HG03095 (cell line): ENCODE data around the gene TRAF6.
"Not testable (repeated sequence)": the region's sequence is repeated elsewhere in the genome, so short reads cannot be mapped to it uniquely, and the experiment has no call there.

Experiments used
- ATAC-seq: cut with Tn5 transposase; IDR thresholded peaks from one replicate; pipeline ENCODE4 v1.9.1; 2021; ENCODE audit warnings: moderate library complexity; ENCODE audit not compliant: unreplicated experiment

Gene TRAF6

DNA sequence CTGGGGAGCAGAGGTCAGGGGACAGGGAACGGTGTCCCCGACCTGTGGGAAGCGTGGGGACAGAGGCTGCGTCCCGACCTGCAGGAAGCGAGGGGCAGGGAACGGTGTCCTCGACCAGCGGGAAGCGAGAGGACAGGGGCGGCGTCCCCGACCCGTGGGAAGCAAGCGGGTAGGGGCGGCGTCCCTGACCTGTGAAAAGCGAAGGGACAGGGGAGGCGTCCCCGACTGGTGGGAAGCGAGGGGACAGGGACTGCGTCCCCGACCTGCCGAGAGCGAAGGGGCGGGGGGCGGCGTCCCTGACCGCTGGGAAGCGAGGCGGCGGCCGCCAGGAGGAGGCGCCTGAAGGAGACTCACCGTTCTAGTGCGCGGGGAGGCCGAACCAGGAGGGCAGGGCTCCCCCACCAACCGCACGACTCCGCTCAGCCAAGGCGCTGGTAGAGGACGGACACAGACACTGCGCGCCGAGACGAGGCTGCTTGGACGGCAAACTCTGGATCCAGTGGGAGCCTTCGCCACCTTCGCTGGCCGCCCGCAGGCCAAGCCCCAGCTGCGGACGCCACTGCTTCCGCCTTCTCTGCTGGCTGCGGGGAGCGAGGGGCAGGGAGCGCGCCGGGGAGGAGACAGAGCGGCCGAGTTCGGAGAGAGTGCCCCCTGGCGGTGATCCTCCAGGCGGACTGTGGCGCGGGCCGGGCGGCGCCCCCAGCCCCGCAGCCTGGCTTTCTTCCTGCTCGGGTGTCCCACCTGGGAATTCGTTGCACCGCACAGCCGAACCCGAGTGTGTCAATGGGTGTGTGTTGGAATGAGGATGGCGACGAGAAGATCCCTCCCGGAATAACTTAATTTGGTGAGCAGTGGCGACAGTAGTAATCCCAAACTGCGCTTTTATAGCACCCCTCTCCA is at the start of gene TRAF6:
Gene TRAF6 (minus strand): TSS at position 579 of the 900 bp plus-strand sequence. CDS start 8,757 bp downstream, outside the sequence.
- peak; percentile 96 for ATAC-seq

- ATAC-seq, result peak; percentile 63
Observed at GRCh38 chr11:36558571-36559413, 48.7 kb upstream of the TRAF6 start.

DNA sequence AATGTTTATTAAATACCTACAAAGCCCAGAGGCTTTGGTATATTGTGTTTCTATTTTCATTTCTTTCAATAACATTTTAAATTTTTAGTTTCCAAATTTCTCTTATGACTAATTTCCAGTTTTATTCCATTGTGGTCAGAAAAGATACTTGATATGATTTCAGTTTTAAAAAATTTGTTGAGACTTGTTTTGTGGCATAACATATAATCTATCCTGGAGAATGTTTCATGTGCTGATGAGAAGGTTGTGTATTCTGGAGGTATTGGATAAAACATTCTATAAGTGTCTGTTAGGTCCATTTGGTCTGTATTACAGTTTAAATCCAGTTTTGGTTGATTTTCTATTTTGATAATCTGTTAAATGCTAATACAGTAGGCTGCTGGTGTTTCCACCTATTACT is 47.9 kb upstream of the TRAF6 start:
- ATAC-seq, result no peak

GRCh38 chr11:36557390-36557789 is 47.3 kb upstream of the TRAF6 start:
- ATAC-seq, result not testable (repeated sequence)

GRCh38 chr11:36550385-36551115 is 40.5 kb upstream of the TRAF6 start:
- ATAC-seq, result no peak

- ATAC-seq, result peak; percentile 98
Observed at GRCh38 chr11:36540998-36541397, 30.9 kb upstream of the TRAF6 start.

DNA sequence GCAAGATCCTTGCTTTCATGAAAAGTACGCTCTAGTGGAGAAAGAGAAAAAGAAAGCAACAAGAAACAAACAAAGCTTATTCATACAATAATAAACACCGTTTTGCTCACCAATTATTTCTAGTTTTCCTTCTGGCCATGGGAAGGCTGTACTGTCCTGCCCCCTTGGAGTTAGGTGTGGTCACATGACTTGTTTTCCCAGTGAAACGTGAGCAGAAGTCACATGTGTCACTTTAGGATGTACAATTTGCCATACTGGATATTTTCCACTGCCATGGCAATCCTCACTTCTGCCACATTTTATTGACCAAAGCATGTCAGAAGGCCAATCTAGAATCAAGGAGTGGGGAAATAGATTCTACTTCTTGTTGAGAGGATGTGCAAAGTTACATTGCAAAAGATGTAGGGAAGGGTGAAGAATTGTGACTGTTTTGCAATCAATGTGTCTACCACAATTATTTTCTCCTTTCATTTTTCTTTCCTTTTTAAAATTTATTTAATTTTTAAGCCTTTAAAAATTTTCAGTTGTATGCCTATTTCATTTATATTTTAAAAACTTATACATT is 24.3 kb upstream of the TRAF6 start:
- ATAC-seq, result no peak

- no peak for ATAC-seq
Observed at GRCh38 chr11:36532941-36533601, 23.0 kb upstream of the TRAF6 start.

GRCh38 chr11:36530840-36531239 is 20.8 kb upstream of the TRAF6 start:
- ATAC-seq, result no peak

DNA sequence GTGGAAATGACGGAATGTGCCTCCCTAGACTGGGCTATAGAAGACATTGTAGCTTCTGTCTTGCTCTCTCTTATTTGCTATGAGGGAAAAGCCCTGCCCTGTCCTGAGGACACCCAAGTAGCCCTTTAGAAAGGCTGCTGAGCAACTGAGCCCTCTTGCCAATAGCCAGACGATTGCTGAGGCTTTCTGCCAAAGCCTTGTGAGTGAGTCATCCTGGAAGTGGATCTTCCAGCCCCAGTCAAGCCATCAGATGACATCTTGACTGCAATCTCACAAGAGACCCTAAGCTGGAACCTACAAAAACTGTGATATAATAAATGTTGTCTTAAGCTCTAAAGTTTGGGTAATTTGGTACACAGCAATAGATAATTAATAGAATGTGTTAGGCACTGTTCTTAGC is 3.9 kb upstream of the TRAF6 start:
- no peak for ATAC-seq

DNA sequence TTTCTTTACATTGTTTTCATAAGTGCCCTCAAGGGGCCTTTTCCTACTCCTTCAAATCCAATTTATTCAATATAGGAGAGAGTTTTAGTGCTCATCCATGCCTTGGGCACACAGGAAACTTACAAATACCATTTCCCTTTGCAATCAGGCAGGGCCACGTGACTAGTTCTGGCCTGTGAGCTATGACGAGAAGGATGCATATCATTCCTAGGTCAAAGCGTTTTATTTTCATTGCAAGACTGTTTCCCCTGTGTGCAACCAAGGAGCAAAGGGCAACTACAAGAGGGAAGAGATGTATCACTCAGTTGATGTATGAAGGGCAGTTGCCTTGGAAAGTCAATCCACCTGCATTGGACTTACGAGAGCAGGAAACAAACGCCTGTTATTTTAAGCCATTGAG is 1.9 kb upstream of the TRAF6 start:
- ATAC-seq, result no peak

DNA sequence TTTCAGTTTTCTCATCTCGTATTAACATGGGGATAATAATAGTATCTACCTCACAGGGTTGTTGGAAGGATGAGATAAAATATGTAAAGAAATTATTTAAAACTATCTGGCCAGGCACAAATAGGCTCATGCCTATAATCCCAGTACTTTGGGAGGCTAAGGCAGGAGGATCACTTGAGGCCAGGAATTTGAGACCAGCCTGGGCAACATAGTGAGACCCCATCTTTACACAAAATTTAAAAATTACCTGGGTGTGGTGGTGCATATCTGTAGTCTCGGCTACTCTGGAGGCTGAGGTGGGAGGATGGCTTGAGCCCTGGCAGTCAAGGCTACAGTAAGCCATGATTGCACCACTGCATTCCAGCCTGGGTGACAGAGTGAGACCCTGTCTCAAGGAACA is 990 bp upstream of the TRAF6 start:
- ATAC-seq, result not testable (repeated sequence)

DNA sequence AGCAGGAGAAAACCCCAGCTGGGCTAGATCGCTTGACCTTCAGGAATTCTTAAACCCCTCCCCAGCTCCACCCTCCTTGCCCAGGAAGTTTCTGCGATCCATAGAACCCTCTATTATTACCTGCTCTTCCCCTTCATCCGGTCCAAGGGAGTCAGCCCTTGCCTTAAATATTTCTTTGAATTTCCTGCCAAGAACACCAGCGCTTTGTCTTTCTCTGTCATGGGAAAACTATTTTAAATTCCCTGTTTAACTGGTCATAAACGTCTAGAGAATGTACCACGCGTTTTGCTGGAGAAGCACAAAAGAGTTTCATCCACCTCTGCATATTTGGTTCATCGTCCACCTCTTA is 496 bp upstream of the TRAF6 start:
- no peak for ATAC-seq

DNA sequence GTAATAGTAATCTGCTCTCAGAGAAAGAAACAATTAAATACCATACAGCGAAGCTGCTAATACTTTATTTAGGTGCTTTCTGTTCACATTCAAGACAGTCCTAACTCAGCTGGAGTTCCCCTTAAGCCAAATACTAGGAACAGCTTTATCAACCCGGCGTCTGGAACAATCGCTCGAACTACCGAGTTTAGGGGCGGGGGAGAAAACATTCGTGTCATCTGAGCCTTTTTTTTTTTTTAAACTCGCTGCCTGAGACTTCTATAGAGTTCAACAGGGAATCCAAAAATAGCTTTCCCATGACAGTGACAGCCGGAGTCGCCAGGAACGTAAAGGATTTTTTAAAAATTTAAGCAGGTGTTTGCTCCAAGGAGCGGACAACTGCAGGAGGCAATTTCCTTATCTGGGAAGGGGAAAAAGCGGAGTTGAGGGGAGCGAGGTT is 852 bp downstream of the TRAF6 start:
- no peak for ATAC-seq

DNA sequence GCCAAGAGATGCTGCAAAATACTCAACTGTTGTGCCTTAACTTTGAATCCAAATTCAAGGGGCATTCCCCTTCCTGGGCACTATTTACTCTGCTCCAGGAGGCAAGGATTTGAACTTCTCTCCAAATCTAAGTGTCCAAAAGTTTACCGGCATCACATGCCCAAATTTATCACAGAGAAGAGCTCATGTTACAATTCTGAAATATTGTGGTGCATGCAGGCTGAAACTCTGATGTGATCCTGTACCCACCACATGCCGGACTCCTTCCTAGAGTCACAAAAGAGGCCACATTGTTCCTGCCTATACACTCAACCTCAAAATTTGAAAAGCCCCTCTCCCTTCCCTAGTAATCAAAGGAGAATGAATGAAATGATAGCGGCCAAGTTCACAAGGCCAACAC is 1.3 kb downstream of the TRAF6 start:
- no peak for ATAC-seq

DNA sequence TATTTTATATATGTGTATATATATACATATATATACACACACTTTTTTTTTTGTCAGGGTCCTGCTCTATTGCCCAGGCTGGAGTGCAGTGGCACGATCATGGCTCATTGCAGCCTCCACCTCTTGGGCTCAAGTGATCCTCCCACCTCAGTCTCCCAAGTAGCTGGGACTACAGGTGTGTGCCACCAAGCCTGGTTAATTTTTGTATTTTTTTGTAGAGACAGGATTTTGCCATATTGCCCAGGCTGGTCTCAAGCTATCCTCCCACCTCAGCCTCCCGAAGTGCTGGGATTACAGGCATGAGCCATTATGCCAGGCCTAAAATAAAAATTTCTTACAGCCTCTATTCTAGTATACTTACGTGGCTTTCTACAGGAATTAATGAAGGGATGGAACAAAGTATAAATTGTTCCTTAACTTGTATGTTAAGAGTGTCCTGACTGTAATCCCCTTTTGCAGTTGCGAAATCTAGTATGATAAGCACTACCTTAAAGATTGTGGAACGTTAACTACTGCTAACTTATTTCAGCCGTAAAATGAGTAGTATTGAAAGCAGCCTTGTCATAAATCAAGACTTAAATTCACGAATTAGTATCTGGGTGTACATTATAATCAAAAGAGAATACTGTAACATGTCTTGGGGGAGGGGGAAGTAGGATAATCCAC is 2.1 kb downstream of the TRAF6 start:
- no peak for ATAC-seq

DNA sequence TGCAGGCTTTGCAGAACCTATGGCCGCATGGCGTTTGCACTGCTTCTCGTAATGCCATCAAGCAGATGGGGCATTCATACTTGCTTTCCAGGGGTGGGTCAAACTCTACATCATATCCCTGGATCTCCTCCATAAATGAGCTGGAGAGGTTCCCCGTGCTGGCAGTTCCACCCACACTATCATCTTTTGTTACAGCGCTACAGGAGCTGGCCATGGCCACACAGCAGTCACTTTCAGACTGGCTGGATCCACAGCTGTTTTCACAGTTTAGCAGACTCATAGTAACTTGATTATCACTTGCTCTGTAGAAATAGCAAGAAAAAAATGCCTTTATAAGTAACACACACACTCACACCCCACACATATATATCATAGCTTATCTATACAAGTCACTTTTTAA is 8.8 kb downstream of the TRAF6 start:
- ATAC-seq, result no peak

DNA sequence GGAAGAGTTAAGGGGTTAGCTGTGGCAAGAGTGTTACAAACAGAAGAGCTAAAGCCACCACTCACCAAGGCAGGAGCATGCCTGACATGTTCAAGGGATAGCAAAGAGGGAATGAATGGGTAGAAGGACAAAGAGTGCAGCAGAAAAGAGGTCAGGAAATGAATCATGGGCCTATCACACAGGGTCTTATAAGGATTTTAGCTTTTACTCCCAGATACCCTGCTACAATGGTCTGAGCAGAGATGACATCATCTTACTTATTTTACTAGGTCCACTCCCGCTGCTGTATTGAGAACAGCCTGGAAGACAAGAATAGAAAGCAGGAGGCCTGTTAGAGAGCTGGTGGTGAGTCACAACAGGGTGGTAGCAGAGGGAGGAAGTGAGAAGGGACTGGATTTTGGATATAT is 9.8 kb downstream of the TRAF6 start:
- ATAC-seq, result peak; percentile 91

GRCh38 chr11:36499315-36499714 is 10.8 kb downstream of the TRAF6 start:
- ATAC-seq, result no peak

DNA sequence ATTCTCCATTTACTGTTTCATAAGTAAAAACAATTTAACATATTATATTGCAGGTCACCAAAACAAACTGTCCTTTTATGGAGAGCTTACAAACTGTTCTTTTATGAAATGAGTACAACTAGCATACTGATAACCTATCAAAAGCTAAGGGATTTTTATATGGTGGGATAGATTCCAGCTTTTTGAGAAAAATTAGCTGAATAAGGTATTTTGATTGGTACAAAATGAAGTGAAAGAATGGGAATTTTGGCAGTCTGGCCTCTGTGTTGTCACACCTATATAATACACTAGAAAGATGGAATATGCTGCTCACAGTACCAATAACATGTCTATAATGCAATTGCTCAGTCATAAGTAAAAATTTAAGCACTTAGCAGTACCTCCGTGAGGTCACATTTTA is 11.4 kb downstream of the TRAF6 start:
- no peak for ATAC-seq
